GM18519 (cell line): Measurements from ENCODE around the gene ATP8A2.

Experiments
- ATAC-seq: cut with Tn5 transposase; IDR thresholded peaks from one replicate; pipeline ENCODE4 v1.9.1; 2021; ENCODE audit warnings: mild to moderate bottlenecking, moderate library complexity; ENCODE audit not compliant: unreplicated experiment, low FRiP score

Gene ATP8A2

DNA sequence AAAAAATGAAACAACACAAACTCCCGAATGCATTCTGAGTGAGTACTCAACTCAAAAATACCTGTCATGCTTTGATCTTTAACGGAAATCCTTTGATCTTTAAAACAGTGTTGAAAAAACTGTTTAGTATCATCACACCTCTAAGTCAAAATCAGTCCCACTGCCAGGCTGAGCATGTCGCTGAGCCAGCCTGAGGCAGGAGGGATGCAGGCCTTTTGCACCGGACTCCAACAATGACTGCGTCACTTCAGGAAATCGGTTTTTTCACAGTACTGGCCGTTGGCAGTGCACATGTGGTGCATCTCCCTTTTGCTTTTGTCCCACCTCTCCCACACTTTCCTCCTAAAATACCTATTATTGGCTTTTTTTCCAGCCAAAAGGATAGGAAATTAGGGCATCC, 601.8 kb downstream of the ATP8A2 start:
- ATAC-seq: no peak

DNA sequence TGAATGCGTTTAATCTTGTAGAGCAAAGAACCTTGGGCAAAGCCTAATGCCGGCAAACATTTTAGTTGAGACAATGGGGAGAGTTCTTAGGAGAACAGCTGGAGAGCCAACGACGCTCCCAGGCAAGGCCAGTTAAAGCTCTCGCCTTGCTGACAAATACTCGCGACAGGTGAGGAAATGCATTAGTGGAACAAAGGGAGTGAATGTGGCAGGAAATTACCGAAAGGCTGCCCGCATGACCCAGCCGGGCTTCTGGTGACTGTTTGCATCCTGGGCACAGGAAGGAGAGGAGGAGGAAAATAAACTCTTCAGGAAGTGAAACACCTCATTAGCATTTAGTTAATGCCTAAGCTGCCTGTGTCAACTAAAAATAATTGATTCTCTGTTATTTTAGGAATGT, 605.4 kb downstream of the ATP8A2 start:
- no peak for ATAC-seq

- ATAC-seq: no peak
These were observed 605.9 kb downstream of the ATP8A2 start for GRCh38 chr13:25977671-25978070.

GRCh38 chr13:25978961-25979360, 607.2 kb downstream of the ATP8A2 start:
- no peak for ATAC-seq

DNA sequence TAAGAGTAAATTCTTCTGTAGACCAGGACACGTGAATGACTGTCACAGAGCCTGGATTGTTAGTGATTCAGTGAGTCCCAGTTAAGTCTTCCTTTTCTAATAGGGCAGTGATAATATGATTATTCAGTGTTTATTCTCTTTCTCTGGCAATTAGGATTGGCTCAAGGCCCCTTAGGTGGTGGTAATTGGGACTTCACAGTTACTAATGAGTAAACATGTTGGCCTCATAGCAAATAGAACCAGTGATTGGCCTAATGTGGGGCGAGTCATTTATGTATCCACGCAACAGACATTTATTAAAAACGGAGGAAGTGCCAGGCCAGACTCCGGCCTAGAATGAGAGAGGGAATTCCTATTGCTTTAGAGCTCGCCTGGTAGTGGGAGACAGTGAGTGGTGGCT, 607.6 kb downstream of the ATP8A2 start:
- no peak for ATAC-seq

GRCh38 chr13:25980255-25980654, 608.5 kb downstream of the ATP8A2 start:
- ATAC-seq: no peak

DNA sequence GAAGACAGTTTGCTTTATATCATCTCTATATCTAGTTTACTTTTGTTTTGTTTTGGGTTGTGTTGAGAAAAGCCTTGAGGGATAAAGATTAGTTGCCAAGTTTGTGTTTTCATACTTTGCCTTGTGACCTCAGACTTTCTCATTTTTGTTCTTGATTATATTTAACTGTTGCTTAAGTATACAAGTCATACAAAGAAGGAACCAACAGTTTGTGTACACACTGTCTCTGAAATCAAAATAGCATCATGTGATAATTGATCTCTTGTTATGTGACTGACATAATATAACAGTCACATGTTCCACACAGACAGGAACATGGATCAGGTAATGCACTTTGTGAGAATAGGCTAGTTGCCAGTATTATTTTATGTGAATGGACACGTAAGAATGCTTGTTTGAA, 609.3 kb downstream of the ATP8A2 start:
- ATAC-seq: no peak

DNA sequence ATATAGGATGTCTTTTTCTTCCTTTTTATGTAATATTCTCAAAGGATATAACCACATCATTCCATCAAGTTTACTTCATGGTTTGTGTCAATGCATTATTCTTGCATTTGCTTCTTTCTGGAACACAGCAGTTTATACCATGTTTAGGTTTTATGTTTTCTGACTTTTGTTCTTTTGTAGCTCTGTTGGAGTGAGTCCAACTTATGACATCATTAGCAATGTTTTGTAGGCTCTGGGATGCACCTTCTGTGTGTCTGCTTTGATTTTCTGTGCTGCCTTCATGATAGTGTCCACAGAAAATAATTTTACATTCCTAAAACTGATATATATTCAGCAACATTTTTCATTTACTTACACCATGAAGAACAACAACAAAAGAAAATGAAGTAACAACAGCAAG, 611.1 kb downstream of the ATP8A2 start:
- no peak for ATAC-seq

- ATAC-seq: no peak
These were observed 616.2 kb downstream of the ATP8A2 start for GRCh38 chr13:25987987-25988386.

DNA sequence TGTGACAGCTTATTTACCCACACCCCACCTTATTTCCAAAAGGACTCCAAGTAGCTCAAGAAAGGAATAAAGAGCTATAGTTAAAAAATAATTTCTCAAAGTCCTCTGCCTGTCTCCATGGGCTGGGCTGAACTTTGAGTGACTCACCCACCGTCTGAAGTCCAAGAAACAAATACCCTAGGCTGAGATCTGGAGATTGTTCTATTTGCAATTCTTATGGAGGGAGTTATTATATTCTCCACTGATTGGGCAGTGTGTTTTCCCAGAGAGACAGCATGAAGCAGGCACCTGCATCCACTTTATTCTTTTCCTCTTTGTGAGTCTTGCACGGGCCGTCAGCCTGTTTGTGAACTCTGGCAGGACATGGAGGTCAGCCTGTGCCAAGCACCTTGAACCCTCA, 616.9 kb downstream of the ATP8A2 start:
- no peak for ATAC-seq

GRCh38 chr13:25990801-25991200, 619.0 kb downstream of the ATP8A2 start:
- no peak for ATAC-seq

DNA sequence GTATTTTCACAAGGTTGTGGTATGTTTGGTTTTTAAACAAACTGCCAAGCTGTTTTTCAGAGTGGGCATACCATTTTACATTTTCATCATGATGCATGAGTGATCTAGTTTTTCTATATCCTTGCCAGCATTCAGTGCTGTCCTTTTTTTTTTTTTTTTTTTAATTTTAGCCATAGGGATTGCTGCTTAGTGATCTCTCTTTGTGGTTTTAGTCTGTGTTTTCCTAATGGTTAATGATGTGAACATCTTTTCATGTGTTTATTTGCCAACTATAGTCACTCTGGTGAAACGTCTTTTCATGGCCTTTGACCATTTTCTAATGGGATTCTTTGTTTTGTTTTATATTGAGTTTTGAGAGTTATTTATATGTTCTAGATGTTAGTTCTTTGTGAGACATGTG, 620.3 kb downstream of the ATP8A2 start:
- ATAC-seq: no peak

- no peak for ATAC-seq
These were observed 635.7 kb downstream of the ATP8A2 start for GRCh38 chr13:26007261-26008125.

DNA sequence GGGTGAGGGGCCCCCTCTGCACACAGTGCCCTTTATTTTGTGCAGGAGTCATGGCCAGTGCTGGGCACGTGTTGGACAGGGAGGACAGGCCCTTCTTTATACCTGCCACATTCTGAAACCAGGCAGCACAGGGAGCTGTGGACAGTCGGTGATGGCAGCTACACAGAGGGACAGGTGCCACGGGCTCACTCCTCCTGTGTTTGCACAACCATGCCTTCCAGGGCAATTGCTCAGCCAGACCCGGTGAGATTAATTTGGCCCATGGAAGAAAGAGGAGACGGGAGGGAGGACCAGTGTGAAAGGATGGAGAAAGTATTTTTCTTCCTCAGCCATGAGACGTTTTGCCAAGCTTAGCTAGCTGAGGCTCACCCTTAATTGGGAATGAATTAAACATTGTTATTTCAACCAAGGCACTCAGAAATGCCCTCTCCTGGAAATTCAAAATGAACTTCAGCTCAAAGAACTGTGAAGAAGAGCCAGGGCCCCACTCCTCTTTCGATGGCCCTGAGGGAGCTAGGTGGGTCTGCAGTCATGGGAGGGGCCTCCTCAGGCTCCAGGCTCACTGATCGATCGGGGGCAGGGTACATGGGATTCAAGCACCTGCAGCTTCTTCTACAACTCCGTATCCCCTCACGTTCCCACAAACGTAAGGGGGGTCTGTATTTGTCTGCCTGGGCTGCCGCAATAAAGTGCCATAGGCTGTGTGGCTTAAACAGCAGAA, 638.9 kb downstream of the ATP8A2 start:
- no peak for ATAC-seq

- no peak for ATAC-seq
These were observed 639.4 kb downstream of the ATP8A2 start for GRCh38 chr13:26011208-26011573.

GRCh38 chr13:26011996-26012821, 640.4 kb downstream of the ATP8A2 start:
- no peak for ATAC-seq

GRCh38 chr13:26012995-26013394, 641.2 kb downstream of the ATP8A2 start:
- no peak for ATAC-seq

DNA sequence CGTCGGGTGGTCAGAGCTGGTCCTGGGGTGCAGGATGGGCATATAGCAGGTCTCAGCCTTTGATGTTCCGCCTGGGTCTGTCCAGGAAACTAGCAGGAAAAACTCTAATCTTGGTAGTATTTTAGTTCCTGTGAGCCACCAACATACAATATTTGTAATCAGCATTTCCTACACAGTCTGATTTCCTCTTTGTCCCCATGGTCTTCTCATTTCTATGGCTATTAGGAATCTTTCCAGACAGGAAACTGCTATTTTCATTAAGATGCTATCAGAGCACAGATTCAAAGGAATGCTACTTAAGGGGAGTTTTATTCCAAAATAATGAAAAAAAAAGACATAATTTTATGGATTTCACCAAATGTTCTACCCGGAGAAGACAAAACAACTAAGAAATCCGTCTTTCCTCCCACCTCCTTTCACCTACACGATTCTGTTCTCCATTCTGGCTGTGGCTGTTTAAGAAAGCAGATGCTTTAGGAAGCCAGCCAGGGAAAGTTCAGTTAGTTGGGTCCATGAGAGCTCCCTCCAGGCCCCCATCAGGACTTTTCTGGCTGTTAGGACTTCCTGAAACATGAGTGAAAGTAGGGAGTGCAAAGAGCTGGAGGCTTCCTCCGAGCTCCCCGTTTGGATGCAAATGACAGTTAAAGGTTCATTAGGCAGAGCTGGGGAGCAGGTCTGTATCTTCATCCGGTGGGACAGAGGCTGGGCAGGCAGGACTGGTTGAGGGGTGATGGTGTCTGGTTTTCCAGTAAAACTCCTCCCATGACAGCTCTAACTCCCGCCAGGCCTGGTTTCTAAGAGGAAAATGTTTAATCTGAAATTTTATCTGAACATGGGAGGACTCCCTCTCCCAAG, 643.7 kb downstream of the ATP8A2 start:
- ATAC-seq: no peak

GRCh38 chr13:26016189-26016588, 644.4 kb downstream of the ATP8A2 start:
- ATAC-seq: no peak

GRCh38 chr13:26017196-26017921, 645.6 kb downstream of the ATP8A2 start:
- ATAC-seq: no peak
